GM12878 (cell line): Measurements from ENCODE around the gene SLC25A26. TPM values are rescaled to one million over a fixed set of nuclear protein-coding genes. Genes with fewer than 3 reads are reported as not detected.
A peak's percentile ranks its signal among the peaks of the same experiment; 100 is the strongest.

Source experiments
- ATAC-seq: fragments of 200-7000 bp; cut with Tn5 transposase; 3 replicates; pipeline ENCODE4 v1.9.1; 2020; ENCODE audit warnings: mild to moderate bottlenecking, moderate library complexity
- BruUV-seq: library from RNA; stranded (reverse); fragments of 400-500 nt; replicated peaks from 2 replicates; lab custom pipeline; 2021; lab: Mats Ljungman, UMichigan
- CTCF ChIA-PET: fragments of 300-600 bp; sonication (Branson Sonifier 250); formaldehyde crosslinking; extraction: SDS; loops from one replicate; lab custom pipeline; 2021; ENCODE audit warnings: inconsistent platforms; lab: Yijun Ruan, JAX
- POLR2A ChIA-PET: fragments of 350-600 bp; formaldehyde crosslinking; extraction: SDS; loops from one replicate; lab custom pipeline; 2021; ENCODE audit warnings: inconsistent platforms; lab: Charles Lee
- RAD21 ChIA-PET: fragments of 300-600 bp; sonication (Branson Sonifier 250); formaldehyde crosslinking; loops from one replicate; lab custom pipeline; 2023; ENCODE audit warnings: antibody characterized with exemption; ENCODE audit not compliant: unreplicated experiment; lab: Charles Lee
- SMC1A ChIA-PET: fragments of 300-600 bp; sonication (Branson Sonifier 250); formaldehyde crosslinking; loops from one replicate; lab custom pipeline; 2023; ENCODE audit not compliant: unreplicated experiment, uncharacterized antibody; lab: Charles Lee
- DNase-seq: peaks from one replicate; pipeline ENCODE4 v3.0.0-alpha.2; 2011; ENCODE audit warnings: low read depth, low spot score
- FAIRE-seq: peaks from 3 replicates; lab custom pipeline; 2011; peaks lifted over from hg19 to GRCh38; lab: Jason Lieb, UNC
- H2AFZ ChIP-seq: 2 replicates; pipeline ENCODE4 v1.6.0; 2011; ENCODE audit warnings: low read depth, low read length, control low read depth; ENCODE audit not compliant: control insufficient read depth
- H3K27ac ChIP-seq: 2 replicates; pipeline ENCODE4 v1.5.1; 2011; ENCODE audit warnings: control low read depth; ENCODE audit not compliant: control insufficient read depth, insufficient read depth
- H3K27me3 ChIP-seq, 2 experiments: replicated peaks in 1 of 2; 2 replicates each; pipeline versions ENCODE4 v1.6.0 to v1.6.1; 2011; ENCODE audit warnings: low read length in 1 of 2; ENCODE audit not compliant: control insufficient read depth in 2 of 2, insufficient read depth in 2 of 2
- H3K36me3 ChIP-seq, 2 experiments: 2 replicates each; pipeline ENCODE4 v1.5.1; 2011; ENCODE audit warnings: low read length in 1 of 2; ENCODE audit not compliant: control insufficient read depth in 2 of 2, insufficient read depth in 2 of 2
- H3K4me1 ChIP-seq: 2 replicates; pipeline ENCODE4 v1.6.1; 2011; ENCODE audit warnings: mild to moderate bottlenecking, low read length, moderate library complexity, mixed read lengths; ENCODE audit not compliant: control insufficient read depth, insufficient read depth
- H3K4me2 ChIP-seq: 2 replicates; pipeline ENCODE4 v1.6.0; 2011; ENCODE audit warnings: control low read depth; ENCODE audit not compliant: control insufficient read depth, insufficient read depth
- H3K4me3 ChIP-seq: fragments of 200-600 bp; sonication (generic); 2 replicates; pipeline ENCODE4 v1.5.1; 2016
- H3K79me2 ChIP-seq: 2 replicates; pipeline ENCODE4 v1.6.0; 2011; ENCODE audit warnings: low read length; ENCODE audit not compliant: control insufficient read depth, insufficient read depth
- H3K9ac ChIP-seq: 2 replicates; pipeline ENCODE4 v1.8.0; 2011; ENCODE audit warnings: low read length, control low read depth, mixed read lengths; ENCODE audit not compliant: control insufficient read depth, insufficient read depth
- H3K9me3 ChIP-seq: replicated peaks from 3 replicates; pipeline ENCODE4 v1.5.1; 2011; ENCODE audit warnings: mild to moderate bottlenecking, low read length; ENCODE audit not compliant: control insufficient read depth, insufficient read depth
- H4K20me1 ChIP-seq: 2 replicates; pipeline ENCODE4 v1.6.0; 2011; ENCODE audit not compliant: control insufficient read depth, insufficient read depth
- CHD1 ChIP-seq: IDR thresholded peaks from 2 replicates; pipeline ENCODE4 v1.6.1; 2012; ENCODE audit warnings: low read depth, low read length, improper control_type of control experiment
- EZH2 ChIP-seq: IDR thresholded peaks from 2 replicates; pipeline ENCODE4 v1.6.1; 2012; ENCODE audit warnings: low read depth, mild to moderate bottlenecking, control low read depth, inconsistent platforms, low read length, borderline replicate concordance; ENCODE audit not compliant: control insufficient read depth
- KAT2A ChIP-seq: conservative IDR thresholded peaks from 2 replicates; pipeline ENCODE4 v1.6.1; 2011; ENCODE audit warnings: low read depth, low read length; ENCODE audit not compliant: control insufficient read depth
- NBN ChIP-seq: fragments of 450-650 bp; IDR thresholded peaks from 2 replicates; pipeline ENCODE4 v1.6.1; 2016
- NR2C2 ChIP-seq: IDR thresholded peaks from 2 replicates; pipeline ENCODE4 v1.6.1; 2011; ENCODE audit warnings: borderline replicate concordance, low read depth; ENCODE audit not compliant: control insufficient read depth, insufficient read length
- SP1 ChIP-seq: IDR thresholded peaks from one replicate; pipeline ENCODE4 v1.6.1; 2011; ENCODE audit warnings: low read depth, low read length
- TCF12 ChIP-seq: IDR thresholded peaks from 2 replicates; pipeline ENCODE4 v1.6.1; 2011; ENCODE audit warnings: low read depth, mild to moderate bottlenecking, low read length
- WGBS: methylation state at CpG from one replicate; pipeline ENCODE4 v1.1.6; 2016; ENCODE audit warnings: low lambda C conversion rate; ENCODE audit not compliant: insufficient replicate concordance, insufficient coverage; ENCODE audit errors: missing lambda C conversion rate; 5-methylcytosine and 5-hydroxymethylcytosine counted together
- in situ Hi-C: fragments of 300-500 bp; cut with MboI; formaldehyde crosslinking; loops from 9 replicates; pipeline ENCODE4 v1.14.3; 2018; ENCODE audit warnings: mixed read lengths
- intact Hi-C: fragments of 100-400 bp; cut with micrococcal nuclease; formaldehyde crosslinking; loops from one replicate; pipeline ENCODE4 v1.14.2; 2022; ENCODE audit not compliant: unreplicated experiment
- polyA plus RNA-seq, 11 experiments: library from polyadenylated mRNA; depleted of rRNA in 4 of 11; unstranded in 6 of 11; stranded (reverse) in 5 of 11; fragments of >200 nt; fragmentation: Nextera tagmentation in 4 of 11; fragmentation: Illumina TruSeq in 1 of 11; extraction: Ambion mirVana in 4 of 11; extraction: Trizol in 1 of 11; gene quantifications; 1 replicate in 1 of 11; 2 replicates in 10 of 11; pipeline versions ENCODE4 v1.2.1 to v1.2.3, GENCODE V29; 2011 to 2016; ENCODE audit warnings: inconsistent platforms in 2 of 11, missing spikeins in 2 of 11, low read depth in 1 of 11
- total RNA-seq, 4 experiments: library from RNA; depleted of rRNA in 3 of 4; stranded (reverse); fragments of >200 nt in 3 of 4; fragmentation: Illumina TruSeq in 1 of 4; extraction: Trizol in 1 of 4; gene quantifications; 2 replicates each; pipeline versions ENCODE4 v1.2.1 to v1.2.3, GENCODE V29; 2013 to 2021
- TF ChIP-seq, protein P1 (sequence below): fragments of 450-650 bp; IDR thresholded peaks from 2 replicates; pipeline ENCODE4 v1.6.1; 2017; ENCODE audit warnings: antibody characterized with exemption, mild to moderate bottlenecking, moderate library complexity
- TF ChIP-seq, protein P2 (sequence below): fragments of 450-650 bp; IDR thresholded peaks from 2 replicates; pipeline ENCODE4 v1.6.1; 2017; ENCODE audit warnings: mild to moderate bottlenecking, low read depth, inconsistent platforms; ENCODE audit not compliant: poor library complexity, severe bottlenecking
- TF ChIP-seq, protein P3 (sequence below): IDR thresholded peaks from 2 replicates; pipeline ENCODE4 v1.6.1; 2012; ENCODE audit warnings: low read length, inconsistent platforms
- TF ChIP-seq, protein P4 (sequence below): fragments of 450-650 bp; formaldehyde crosslinking; IDR thresholded peaks from 2 replicates; pipeline ENCODE4 v1.4.0; 2020; ENCODE audit warnings: mild to moderate bottlenecking, moderate library complexity

Gene SLC25A26
- total and polyA plus RNA-seq, 10 of the 15 experiments (the other 5 are each of a cell fraction or from before 2014, with no cell fraction given) = 14.6 to 49.7 (median 24.9) TPM

DNA sequence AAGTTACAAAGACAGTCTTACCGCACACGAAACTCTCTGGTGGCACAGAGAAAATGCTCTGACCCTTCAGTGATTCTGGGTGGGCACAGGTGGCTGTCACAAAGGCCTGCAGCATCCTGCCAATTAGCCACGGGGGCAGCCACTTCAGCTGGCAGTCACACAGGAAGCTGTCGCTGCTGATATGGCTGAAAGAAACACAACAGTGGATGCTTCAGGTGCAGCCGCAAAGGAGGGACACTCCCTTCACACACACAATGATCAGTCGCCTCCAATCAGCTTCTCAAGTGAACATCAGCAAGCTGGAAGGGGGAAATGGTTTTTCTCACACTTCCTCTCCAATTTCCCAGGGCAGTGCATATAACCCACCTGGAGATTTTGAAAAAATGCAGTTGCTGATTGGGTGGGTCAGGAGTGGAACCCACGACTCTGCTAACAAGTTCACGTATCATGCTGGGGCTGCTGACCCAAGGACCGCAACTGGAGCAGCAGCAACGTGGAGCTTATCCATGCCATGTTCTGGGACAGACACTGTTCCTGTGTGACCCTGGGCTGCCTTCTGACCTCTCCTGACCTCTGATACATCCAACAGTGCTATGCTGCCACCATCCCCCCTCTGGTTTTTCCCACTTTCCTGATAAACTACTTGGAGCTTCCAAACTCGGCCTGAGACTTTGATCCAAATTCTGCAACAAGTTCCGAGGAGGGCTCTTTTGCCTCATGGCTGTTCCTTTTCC lies 173.4 kb downstream of the SLC25A26 start:
- POLR2A ChIA-PET = interaction anchor here (0.6 to 0.7 kb wide), 2 partner anchors 8 to 11 kb away, joined by 3 to 4 read pairs; no protein-coding TSS in a partner anchor
- peak overlapping the region; percentile 86 for H3K4me2 ChIP-seq
- ATAC-seq (peak; percentile 85), DNase-seq (peak; percentile 47), FAIRE-seq (peak; percentile 81)
- no TSS peak for BruUV-seq
- CTCF ChIA-PET = interaction anchor here (0.7 to 1.9 kb wide), 12 partner anchors 8 to 1261 kb away, joined by 3 to 13 read pairs (median 4); no protein-coding TSS in a partner anchor
- no peaks in the 10 kb centered on the region for H3K9me3 ChIP-seq
- SMC1A ChIA-PET = interaction anchor here (0.5 to 2.5 kb wide), 12 partner anchors 9 to 140 kb away, joined by 3 to 29 read pairs (median 4); no protein-coding TSS in a partner anchor
- H3K27me3 ChIP-seq = no peaks in the 10 kb centered on the region
- H3K4me3 ChIP-seq = peak overlapping the region; percentile 29; the same call in 1 of the 2 replicates
- peaks cover 22% of the 10 kb centered on the region for H3K4me1 ChIP-seq
- intact Hi-C loops = loop anchor here (5.0 kb wide), 1 partner anchor 88 kb away; no protein-coding TSS in a partner anchor
- peak overlapping the region; percentile 7; the same call in 1 of the 2 replicates for H3K9ac ChIP-seq
- no peaks in the 10 kb centered on the region for H3K79me2 ChIP-seq
- in situ Hi-C loops = no loop called here
- peak overlapping the region; percentile 28; the same call in 1 of the 2 replicates for H3K27ac ChIP-seq
- RAD21 ChIA-PET = interaction anchor here (0.7 to 1.4 kb wide), 6 partner anchors 10 to 117 kb away, joined by 3 to 6 read pairs (median 3); no protein-coding TSS in a partner anchor
- H4K20me1 ChIP-seq = no peaks in the 10 kb centered on the region
- WGBS = 77% methylated on average over 12 of the region's 12 CpGs
- H2AFZ ChIP-seq = peak overlapping the region; percentile 33
- no peaks in the 10 kb centered on the region; a peak in 2 of 4 replicates for H3K36me3 ChIP-seq
- 0 out of 2 replicates have a peak, but pooled peaks have one; percentile 35 for TF ChIP-seq NBN
- TF ChIP-seq, protein P1, sequence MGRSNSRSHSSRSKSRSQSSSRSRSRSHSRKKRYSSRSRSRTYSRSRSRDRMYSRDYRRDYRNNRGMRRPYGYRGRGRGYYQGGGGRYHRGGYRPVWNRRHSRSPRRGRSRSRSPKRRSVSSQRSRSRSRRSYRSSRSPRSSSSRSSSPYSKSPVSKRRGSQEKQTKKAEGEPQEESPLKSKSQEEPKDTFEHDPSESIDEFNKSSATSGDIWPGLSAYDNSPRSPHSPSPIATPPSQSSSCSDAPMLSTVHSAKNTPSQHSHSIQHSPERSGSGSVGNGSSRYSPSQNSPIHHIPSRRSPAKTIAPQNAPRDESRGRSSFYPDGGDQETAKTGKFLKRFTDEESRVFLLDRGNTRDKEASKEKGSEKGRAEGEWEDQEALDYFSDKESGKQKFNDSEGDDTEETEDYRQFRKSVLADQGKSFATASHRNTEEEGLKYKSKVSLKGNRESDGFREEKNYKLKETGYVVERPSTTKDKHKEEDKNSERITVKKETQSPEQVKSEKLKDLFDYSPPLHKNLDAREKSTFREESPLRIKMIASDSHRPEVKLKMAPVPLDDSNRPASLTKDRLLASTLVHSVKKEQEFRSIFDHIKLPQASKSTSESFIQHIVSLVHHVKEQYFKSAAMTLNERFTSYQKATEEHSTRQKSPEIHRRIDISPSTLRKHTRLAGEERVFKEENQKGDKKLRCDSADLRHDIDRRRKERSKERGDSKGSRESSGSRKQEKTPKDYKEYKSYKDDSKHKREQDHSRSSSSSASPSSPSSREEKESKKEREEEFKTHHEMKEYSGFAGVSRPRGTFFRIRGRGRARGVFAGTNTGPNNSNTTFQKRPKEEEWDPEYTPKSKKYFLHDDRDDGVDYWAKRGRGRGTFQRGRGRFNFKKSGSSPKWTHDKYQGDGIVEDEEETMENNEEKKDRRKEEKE = no peak
- no peak for TF ChIP-seq SP1
- TF ChIP-seq EZH2 = no peak
- TF ChIP-seq TCF12 = peak; percentile 57; the same call in 1 of the 2 replicates
- no peak for TF ChIP-seq KAT2A
- TF ChIP-seq, protein P2, sequence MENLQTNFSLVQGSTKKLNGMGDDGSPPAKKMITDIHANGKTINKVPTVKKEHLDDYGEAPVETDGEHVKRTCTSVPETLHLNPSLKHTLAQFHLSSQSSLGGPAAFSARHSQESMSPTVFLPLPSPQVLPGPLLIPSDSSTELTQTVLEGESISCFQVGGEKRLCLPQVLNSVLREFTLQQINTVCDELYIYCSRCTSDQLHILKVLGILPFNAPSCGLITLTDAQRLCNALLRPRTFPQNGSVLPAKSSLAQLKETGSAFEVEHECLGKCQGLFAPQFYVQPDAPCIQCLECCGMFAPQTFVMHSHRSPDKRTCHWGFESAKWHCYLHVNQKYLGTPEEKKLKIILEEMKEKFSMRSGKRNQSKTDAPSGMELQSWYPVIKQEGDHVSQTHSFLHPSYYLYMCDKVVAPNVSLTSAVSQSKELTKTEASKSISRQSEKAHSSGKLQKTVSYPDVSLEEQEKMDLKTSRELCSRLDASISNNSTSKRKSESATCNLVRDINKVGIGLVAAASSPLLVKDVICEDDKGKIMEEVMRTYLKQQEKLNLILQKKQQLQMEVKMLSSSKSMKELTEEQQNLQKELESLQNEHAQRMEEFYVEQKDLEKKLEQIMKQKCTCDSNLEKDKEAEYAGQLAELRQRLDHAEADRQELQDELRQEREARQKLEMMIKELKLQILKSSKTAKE = no peak
- TF ChIP-seq, protein P3, sequence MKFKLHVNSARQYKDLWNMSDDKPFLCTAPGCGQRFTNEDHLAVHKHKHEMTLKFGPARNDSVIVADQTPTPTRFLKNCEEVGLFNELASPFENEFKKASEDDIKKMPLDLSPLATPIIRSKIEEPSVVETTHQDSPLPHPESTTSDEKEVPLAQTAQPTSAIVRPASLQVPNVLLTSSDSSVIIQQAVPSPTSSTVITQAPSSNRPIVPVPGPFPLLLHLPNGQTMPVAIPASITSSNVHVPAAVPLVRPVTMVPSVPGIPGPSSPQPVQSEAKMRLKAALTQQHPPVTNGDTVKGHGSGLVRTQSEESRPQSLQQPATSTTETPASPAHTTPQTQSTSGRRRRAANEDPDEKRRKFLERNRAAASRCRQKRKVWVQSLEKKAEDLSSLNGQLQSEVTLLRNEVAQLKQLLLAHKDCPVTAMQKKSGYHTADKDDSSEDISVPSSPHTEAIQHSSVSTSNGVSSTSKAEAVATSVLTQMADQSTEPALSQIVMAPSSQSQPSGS = peak; percentile 49
- TF ChIP-seq, protein P4, sequence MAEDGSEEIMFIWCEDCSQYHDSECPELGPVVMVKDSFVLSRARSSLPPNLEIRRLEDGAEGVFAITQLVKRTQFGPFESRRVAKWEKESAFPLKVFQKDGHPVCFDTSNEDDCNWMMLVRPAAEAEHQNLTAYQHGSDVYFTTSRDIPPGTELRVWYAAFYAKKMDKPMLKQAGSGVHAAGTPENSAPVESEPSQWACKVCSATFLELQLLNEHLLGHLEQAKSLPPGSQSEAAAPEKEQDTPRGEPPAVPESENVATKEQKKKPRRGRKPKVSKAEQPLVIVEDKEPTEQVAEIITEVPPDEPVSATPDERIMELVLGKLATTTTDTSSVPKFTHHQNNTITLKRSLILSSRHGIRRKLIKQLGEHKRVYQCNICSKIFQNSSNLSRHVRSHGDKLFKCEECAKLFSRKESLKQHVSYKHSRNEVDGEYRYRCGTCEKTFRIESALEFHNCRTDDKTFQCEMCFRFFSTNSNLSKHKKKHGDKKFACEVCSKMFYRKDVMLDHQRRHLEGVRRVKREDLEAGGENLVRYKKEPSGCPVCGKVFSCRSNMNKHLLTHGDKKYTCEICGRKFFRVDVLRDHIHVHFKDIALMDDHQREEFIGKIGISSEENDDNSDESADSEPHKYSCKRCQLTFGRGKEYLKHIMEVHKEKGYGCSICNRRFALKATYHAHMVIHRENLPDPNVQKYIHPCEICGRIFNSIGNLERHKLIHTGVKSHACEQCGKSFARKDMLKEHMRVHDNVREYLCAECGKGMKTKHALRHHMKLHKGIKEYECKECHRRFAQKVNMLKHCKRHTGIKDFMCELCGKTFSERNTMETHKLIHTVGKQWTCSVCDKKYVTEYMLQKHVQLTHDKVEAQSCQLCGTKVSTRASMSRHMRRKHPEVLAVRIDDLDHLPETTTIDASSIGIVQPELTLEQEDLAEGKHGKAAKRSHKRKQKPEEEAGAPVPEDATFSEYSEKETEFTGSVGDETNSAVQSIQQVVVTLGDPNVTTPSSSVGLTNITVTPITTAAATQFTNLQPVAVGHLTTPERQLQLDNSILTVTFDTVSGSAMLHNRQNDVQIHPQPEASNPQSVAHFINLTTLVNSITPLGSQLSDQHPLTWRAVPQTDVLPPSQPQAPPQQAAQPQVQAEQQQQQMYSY (CRISPR knock-in tag) = no peak
- TF ChIP-seq CHD1 = no peak
- TF ChIP-seq NR2C2 = no peak
